T follicular helper cell (primary cell): Measurements from ENCODE around the gene SLC35D2.
"Not testable (repeated sequence)": the region's sequence is repeated elsewhere in the genome, so short reads cannot be mapped to it uniquely, and the experiment has no call there.

ENCODE experiments used
- DNase-seq: peaks from one replicate; pipeline ENCODE4 v3.0.0-alpha.2; 2020; ENCODE audit warnings: low read depth

SLC35D2 gene

GRCh38 chr9:96400132-96400910, 16.8 kb upstream of the SLC35D2 start:
- no peak for DNase-seq

GRCh38 chr9:96399325-96399633, 15.8 kb upstream of the SLC35D2 start:
- no peak for DNase-seq

- no peak for DNase-seq
Observed at GRCh38 chr9:96398582-96399324, 15.2 kb upstream of the SLC35D2 start.

GRCh38 chr9:96395964-96396363, 12.5 kb upstream of the SLC35D2 start:
- DNase-seq: no peak

GRCh38 chr9:96394832-96395496, 11.5 kb upstream of the SLC35D2 start:
- DNase-seq: no peak

- DNase-seq: no peak
Observed at GRCh38 chr9:96392263-96392662, 8.8 kb upstream of the SLC35D2 start.

- no peak for DNase-seq
Observed at GRCh38 chr9:96391021-96391765, 7.7 kb upstream of the SLC35D2 start.

GRCh38 chr9:96388144-96388543, 4.6 kb upstream of the SLC35D2 start:
- DNase-seq: no peak

- DNase-seq: no peak
Observed at GRCh38 chr9:96386157-96386556, 2.6 kb upstream of the SLC35D2 start.

GRCh38 chr9:96382839-96383164, 709 bp downstream of the SLC35D2 start:
- no peak for DNase-seq

- no peak for DNase-seq
Observed at GRCh38 chr9:96382175-96382574, 1.3 kb downstream of the SLC35D2 start.

- DNase-seq: no peak
Observed at GRCh38 chr9:96381696-96382095, 1.8 kb downstream of the SLC35D2 start.

GRCh38 chr9:96381125-96381524, 2.4 kb downstream of the SLC35D2 start:
- DNase-seq: no peak

GRCh38 chr9:96379461-96379860, 4.0 kb downstream of the SLC35D2 start:
- no peak for DNase-seq

- no peak for DNase-seq
Observed at GRCh38 chr9:96378187-96378586, 5.3 kb downstream of the SLC35D2 start.

- DNase-seq: no peak
Observed at GRCh38 chr9:96376891-96377874, 6.3 kb downstream of the SLC35D2 start.

- DNase-seq: not testable (repeated sequence)
Observed at GRCh38 chr9:96375507-96375906, 8.0 kb downstream of the SLC35D2 start.

GRCh38 chr9:96367943-96368342, 15.6 kb downstream of the SLC35D2 start:
- DNase-seq: no peak

GRCh38 chr9:96363175-96363967, 20.1 kb downstream of the SLC35D2 start:
- DNase-seq: no peak

- DNase-seq: not testable (repeated sequence)
Observed at GRCh38 chr9:96362119-96362518, 21.4 kb downstream of the SLC35D2 start.
